NCI-H2227 treated with DMSO at 0.1 percent for 48 hours (cell line): ENCODE measurements around the gene PHLPP1.
"Not testable (repeated sequence)": the region's sequence is repeated elsewhere in the genome, so short reads cannot be mapped to it uniquely, and the experiment has no call there.

Experiments used
- DNase-seq: peaks from one replicate; lab custom pipeline; 2025; lab: John Stamatoyannopoulos, UW

Gene PHLPP1

DNA sequence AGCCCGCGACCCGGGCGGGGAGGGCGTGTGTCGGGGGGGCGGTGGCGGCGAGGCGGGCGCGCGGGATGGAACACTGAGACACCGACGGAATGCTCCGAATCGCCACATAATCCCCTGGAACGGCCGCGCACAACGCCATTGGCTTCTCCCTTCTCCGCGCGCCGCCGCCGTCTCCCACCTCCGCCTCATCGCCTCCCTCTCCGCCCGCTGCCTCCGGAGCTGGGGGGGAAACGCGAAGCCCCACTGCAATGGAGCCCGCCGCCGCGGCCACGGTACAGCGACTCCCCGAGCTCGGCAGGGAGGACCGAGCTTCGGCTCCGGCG is at the start of gene PHLPP1:
TSS of gene PHLPP1 (plus strand) at position 106 of the 323 bp plus-strand sequence. CDS start at position 249, 143 bp downstream.
- peak; percentile 92 for DNase-seq

DNA sequence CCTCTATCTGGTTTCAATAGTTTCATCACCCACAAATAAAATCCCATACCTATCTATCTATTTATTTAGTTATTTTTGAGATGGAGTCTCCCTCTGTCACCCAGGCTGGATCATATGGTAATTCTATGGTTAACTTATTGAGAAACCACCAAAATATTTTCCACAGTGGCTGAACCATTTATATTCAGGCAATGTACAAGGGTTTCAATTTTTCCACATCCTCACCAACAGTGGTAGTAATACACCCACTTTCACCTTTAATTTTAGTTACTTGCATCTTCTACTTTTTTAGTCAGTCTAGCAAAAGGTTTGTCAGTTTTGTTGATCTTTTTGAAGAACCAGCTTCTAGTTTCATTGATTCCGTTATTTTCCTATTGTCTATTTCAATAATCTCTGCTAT is 46.1 kb upstream of the PHLPP1 start:
- DNase-seq = no peak

DNA sequence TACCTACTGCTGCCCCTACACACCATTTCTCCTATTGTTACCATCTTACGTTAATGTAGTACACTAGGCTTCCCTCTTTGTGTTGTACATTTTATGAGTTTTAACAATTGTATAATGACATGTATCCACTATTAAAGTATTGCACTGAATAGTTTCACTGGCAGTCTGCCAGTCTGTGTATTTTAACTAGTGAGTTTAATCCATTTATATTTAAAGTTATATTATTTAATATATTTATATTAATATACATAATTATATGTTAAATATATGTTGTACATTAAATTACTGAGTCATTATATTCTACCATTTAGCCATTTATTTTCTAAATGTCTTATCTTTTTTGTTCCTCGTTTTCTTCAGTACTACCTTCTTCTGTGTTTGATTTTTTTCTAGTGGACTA is 44.8 kb upstream of the PHLPP1 start:
- no peak for DNase-seq

DNA sequence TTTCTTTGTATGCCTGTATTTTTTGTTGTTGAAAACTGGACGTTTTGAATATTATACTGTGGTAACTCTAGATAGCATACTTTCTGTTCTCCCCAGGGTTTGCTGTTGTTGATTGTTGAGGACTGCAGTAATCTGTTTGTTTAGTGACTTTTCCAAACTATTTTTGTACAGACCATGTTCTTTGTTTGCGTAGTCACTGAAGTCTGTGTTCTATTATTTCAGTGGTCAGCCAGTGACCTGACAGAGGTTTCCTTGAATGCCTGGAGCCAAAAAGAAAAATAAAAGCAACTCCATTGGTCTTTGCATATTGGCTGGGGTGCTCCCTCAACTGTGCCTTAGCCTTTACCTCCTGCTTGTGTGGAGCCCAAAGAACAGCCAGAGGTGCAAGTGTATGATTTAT is 42.7 kb upstream of the PHLPP1 start:
- DNase-seq = no peak

DNA sequence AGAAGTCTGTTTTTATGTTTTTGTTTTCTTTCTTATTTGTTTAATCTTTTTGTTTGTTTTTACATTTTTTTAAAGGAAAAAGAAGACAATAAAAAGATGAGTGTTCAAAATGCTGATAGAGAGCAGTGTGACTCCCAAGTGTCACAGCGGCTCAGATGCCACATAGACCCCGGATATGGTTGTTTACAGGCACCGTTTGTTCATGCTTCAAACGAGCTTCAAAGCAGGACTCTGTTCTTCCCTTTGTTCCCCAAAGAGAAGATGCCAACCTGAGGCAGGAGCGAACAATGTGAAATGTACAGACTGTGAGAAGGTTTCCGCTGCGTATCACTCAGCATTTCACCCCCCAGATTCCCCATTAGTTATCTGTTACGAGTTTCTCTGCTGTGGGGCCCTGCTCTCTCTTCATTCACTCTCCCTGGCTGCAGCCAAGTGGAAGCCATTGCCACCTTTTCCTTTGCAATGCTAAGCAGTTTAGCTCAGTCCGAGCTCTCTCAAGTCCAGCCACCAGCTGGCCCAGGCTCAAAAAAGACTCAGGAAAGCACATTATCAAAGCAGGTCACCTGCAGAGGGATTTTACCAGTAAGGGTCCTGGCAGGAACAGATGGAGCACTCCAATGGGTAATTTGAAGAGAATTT is 36.4 kb upstream of the PHLPP1 start:
- peak; percentile 69 for DNase-seq

DNA sequence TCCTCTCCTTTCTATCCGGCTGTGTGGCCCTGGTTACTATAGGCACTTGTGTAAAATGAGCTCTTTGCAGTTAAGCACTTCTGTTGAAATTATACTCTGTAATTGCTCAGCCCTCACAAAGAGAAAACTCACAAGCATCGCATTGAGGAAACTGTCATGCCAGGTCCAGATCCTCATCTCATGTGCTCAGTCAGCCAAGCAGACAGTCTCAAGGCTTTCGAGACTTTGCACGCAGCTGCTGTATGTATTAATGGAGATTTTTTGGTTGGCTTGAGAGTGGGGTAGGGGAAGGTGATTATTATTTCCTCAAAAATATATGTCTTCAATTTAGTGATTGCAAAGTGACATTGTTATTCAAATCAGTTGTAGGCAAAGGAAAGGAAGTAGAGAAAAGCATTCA is 33.0 kb upstream of the PHLPP1 start:
- DNase-seq = peak; percentile 73

DNA sequence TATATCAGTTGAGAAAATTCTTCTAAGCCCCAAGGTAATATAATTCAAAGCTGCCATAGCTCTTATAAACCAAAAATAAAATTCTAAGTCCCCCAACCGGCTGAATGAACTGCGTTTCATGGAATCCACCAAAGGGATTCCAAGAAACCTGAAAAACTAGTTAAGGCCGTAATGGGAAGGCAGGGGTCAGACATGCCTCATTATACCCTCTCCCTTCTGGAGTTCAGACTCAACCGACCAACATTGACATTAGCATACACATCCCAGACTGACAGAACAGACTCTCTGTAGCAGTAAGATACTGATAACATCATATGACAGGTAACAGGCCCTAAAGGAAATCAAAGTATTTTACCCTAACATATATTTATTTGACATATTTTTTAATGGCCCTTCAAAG is 31.4 kb upstream of the PHLPP1 start:
- DNase-seq = no peak

DNA sequence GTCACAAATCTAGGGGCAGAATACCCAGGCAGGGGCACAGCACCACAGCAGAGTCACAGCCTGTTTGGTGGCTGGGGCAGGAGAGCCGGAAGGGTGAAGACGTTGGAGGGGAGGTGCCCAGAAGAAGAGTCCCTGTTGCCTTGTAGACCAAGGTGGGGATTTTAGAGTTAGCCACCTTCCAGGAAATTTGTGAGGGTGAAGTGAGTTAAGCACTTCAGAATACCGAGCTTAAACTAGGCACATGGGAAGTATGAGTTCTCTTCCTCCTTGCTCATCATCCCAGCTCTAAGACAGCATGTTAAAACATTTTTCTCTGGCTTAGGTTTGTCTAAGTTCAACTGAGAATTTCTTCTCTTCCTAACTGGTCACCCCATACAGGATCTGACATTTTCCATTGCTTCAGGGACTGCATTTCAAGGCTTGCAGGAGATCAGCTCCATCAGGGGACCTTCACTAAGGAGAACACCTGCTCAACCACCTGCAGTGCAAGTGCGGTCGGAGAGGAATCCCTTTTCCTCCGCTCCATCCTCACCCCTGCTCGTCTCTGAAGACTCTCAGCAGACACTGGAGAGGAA is 26.5 kb upstream of the PHLPP1 start:
- no peak for DNase-seq

DNA sequence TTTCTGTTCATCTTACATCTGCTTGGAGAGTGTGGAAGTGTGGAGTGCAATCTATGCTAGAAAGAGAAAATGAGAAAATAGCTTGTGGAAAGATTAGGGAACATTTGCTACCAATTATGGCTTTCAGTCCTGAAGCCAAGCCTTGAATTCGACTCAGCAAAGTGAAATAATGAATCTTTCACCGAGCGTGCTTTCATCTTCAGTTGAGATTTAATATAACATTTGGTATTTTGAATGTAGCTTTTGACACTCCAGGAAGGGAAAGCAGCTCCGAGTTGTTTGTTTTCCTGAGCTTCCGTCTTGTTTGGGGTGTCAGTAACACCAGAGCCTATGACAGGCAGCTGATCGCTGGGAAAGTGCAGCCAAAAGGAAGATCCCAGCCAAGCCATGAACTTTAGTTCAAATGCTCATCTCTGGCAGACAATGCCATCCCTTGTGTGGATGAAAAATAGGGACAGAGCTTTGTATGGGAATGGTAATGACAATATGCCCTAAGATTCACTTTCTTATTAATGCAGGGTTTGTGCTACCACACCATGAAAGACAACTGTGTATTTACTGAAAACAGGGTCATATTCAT is 25.0 kb upstream of the PHLPP1 start:
- DNase-seq = no peak

DNA sequence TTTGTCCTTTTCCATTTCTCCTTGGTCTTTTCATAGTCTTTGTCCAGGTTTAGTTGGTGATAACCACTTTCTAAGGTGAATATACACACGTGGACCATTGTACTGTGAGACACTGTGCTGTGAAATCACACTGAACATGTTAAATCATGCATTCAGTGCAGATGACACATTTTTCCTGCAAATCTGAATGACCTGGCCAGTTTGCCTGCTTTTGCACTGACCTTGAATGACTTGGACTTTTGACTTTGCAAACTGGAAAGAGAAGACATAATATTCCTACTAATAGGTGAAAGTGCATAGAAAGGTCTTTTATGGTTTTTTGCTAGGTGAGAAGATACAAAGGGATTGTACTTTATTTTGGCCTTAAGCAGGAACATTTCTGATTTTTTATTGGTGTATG is 21.7 kb upstream of the PHLPP1 start:
- DNase-seq = no peak

DNA sequence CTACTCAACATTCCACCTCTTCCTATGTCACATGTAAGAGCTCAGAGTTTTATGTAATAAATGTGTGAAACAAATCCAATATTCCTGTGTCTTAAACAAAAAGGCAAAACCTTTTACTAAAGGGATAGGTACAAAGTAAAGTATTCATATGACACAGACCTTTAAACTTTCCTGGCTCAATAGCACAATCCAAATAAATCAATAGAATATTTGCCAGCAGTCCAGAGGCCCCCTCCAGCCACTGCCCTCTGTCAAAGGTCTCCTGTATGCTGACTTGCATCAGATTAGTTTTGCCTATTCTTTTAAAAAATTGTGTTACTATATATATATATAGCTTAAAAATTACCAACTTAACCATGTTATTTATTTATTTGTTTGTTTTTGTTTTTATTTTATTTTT is 17.7 kb upstream of the PHLPP1 start:
- no peak for DNase-seq

DNA sequence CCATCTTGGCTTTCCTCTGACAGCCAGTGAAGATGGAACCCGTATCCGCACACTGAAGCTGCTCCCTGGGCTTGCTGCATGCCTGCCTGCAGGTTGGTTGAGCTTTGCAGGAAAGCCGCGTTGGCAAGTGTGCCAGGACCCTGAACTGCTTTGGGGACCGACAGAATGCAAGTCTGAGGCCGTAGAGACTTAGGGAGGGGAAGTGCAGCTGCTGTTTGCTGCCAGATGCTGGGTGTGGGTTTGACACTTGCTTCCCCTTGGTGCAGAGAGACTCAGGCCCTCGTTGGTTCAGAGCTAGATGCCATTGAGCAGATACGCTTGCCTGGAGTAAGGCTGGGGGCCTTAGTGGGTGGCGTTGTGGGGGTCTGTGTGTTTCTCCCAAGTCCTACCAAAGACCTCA is 13.1 kb upstream of the PHLPP1 start:
- DNase-seq = no peak

DNA sequence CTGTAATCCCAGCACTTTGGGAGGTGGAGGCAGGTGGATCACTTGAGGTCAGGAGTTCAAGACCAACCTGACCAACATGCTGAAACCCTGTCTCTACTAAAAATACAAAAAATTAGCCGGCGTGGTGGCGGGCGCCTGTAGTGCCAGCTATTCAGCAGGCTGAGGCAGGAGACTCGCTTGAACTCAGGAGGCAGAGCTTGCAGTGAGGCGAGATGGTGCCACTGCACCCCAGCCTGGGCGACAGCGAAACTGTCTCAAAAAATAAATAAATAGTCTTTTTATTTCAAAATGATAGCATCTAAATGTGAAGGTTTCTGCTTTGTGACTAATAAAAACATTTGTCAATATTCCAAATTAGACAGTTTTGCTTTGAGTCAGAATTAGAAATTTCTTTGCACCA is 8.5 kb upstream of the PHLPP1 start:
- DNase-seq = not testable (repeated sequence)

DNA sequence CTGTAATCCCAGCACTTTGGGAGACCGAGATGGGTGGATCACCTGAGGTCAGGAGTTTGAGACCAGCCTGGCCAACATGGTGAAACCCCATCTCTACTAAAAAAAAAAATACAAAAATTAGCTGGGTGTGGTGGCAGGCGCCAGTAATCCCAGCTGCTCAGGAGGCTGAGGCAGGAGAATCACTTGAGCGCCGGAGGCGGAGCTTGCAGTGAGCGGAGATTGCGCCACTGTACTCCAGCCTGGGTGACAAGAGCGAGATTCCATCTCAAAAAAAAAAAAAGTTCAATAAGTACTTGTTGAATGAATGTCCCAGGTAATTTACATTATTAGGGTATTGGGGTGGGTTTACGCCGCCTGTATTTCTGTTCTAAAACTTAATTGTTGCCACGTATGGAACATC is 5.4 kb upstream of the PHLPP1 start:
- DNase-seq = peak; percentile 62

DNA sequence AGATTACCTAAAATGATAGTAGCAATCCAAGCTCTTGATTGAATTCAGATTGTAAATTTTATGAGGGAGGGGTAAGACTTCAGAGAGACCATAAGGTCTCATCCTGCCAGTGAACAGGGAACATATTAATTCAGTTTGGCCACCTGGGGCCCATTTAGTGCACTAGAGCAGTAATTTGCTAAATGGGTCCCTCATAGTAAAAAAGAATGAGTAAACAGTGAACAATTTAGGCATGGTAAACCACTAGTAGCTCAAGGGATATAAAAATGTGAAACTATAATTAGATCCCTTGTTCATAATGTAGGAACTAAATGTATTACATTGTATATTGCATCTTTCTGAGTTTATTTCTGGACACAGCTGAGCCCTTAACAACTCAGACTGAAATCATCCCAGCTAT is 4.9 kb upstream of the PHLPP1 start:
- peak; percentile 62 for DNase-seq

DNA sequence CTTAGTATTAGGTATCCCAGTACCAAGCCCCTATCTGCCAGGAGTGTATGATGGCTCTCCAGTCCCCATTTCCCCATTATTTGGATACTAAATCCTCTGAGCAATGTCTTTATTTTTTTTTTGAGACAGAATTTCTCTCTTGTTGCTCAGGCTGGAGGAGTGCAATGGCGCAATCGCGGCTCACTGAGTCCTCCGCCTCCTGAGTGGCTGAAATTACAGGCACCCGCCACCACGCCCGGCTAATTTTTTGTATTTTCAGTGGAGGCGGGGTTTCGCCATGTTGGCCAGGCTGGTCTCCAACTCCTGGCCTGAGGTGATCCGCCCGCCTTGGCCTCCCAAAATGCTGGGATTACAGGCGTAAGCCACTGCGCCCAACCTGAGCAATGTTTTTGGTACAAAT is 3.6 kb upstream of the PHLPP1 start:
- no peak for DNase-seq

DNA sequence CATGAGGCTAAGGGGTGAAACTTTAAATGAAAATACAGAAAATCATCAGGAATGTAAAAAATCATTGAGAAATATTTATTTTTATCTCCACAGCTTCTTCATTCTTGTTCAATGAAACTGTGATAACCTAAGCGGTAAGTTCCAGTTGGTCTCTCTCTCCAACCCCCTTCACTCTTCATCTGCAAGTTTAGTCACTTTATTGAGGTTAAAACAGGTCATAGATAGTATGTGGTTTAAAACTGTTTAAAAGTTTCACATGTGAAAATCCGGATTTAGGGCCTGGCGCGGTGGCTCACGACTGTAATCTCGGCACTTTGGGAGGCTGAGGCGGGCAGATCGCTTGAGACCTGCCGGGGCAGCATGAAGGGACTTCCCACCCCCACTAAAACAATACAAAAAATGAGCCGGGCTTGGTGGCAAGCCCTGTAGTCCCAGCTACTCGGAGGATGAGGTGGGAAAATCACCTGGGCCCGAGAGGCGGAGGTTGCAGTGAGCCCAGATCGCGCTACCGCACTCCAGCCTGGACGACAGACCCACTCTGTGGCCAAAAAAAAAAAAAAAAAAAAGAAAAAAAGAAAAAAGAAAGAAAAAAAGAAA is 1.6 kb upstream of the PHLPP1 start:
- DNase-seq = no peak

DNA sequence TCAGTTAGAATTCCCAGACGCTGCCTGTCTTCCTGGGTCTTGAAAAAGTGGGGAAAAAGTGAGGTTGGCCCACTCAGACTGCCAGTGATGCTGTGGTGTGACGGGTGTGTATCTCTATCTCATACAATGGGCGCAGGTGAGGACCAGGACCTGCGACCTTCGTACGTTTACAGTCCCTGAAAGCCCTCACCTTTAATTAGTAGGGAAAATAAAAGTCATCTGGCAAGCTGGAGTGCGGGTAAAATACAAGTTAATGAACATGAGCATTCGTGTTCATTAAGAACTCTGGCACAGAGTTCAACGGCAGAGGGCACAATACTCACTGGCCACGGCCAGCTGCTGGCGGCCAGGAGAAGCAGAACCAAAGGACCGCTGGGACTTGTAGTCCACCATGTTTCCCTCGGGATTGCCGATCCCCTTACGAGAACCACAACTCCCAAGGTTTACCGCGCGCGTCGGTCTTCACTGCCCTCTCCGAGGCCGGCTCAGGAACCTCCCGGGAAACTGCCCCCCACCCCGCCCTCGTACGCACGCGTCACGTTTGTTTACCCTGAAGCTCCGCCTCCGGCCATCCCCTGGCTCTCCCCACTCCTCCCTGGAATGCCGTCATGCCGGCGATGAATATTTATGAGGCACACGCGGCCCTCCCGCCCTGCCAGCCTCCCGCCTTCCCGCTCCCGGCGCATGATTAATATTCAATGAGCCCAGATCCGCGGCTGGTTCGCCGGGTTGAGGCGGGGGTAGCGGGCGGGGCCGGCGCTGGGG is 488 bp upstream of the PHLPP1 start:
- DNase-seq = peak; percentile 99

DNA sequence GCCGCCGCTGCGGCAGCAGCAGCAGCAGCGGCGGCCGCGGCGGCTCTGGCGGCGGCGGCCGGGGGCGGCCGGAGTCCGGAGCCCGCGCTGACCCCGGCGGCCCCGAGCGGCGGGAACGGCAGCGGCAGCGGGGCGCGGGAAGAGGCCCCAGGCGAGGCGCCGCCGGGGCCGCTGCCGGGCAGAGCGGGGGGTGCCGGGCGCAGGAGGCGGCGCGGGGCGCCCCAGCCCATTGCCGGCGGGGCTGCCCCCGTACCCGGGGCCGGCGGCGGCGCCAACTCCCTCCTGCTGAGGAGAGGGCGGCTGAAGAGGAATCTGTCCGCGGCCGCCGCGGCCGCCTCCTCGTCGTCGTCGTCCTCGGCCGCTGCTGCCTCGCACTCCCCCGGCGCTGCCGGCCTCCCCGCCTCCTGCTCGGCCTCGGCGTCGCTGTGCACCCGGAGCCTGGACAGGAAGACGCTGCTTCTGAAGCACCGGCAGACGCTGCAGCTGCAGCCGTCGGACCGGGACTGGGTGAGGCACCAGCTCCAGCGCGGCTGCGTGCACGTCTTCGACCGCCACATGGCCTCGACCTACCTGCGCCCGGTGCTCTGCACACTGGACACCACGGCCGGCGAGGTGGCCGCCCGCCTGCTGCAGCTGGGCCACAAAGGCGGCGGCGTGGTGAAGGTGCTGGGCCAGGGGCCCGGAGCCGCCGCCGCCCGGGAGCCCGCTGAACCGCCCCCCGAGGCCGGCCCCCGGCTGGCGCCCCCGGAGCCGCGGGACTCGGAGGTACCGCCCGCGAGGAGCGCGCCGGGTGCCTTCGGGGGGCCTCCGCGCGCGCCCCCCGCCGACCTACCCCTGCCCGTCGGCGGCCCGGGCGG is 646 bp downstream of the PHLPP1 start:
- DNase-seq = no peak

DNA sequence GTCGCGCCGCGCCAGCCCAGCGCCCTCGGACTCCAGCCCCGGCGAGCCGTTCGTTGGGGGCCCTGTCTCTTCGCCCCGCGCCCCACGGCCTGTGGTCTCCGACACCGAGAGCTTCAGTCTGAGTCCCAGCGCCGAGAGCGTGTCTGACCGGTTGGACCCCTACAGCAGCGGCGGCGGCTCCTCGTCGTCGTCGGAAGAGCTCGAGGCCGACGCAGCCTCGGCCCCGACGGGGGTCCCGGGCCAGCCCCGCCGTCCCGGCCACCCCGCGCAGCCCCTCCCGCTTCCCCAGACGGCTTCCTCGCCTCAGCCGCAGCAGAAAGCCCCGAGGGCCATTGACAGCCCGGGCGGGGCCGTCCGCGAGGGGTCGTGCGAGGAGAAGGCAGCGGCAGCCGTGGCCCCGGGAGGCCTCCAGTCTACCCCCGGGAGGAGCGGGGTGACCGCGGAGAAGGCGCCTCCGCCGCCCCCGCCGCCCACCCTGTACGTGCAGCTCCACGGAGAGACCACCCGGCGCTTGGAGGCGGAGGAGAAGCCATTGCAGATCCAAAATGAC is 1.4 kb downstream of the PHLPP1 start:
- no peak for DNase-seq

DNA sequence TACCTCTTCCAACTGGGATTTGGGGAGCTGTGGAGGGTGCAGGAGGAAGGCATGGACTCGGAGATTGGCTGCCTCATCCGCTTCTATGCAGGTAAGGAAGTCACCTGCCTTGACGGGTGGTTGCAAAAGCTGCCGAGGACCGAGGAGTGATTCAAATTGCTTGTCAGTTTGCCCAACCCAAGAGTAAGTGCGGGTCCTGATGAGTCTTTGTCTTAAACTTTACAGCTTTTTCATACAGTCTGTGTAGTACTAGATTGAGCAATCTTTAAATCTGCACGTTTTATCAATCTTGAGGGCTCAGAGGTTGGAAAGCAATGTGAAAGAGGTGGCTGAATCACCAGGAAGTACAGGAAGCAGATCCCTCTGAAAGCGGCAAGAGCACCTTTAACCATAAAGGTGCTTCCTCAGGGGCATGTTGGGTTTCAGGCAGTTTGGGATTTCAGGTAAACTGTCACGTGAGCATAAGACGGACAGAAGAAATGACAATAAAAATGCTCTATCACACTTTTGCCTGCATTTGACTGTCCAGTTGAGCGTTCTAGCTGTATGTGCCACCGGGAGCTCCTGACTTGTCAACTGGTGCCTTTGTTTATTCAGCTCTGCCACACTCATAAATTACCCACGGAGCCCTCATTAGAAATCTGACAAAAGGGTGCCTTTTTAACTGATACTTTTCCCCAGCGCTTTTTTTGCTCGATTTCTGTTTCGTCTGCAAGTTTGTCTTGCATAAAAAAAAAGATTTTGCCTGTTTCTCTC is 2.0 kb downstream of the PHLPP1 start:
- DNase-seq = no peak
